Measurements from ENCODE around the gene CATSPERZ. TPM values are rescaled to one million over a fixed set of nuclear protein-coding genes. Genes with fewer than 3 reads are reported as not detected.

The CATSPERZ gene
- total RNA-seq, 8 experiments from 2014 or later, result 0.76 to 1.9 (median 1.2) TPM; not detected in 3

- no peak overlapping the region for H3K27ac ChIP-seq
- in situ Hi-C loops (cut with MboI; ENCODE audit: low pct_unique_long_range_greater_than_20kb in 2 of 9, low sequenced_read_pairs in 9 of 9, unreplicated experiment in 9 of 9), result no loop called here
- H3K4me3 ChIP-seq, result no peak overlapping the region
- ATAC-seq (replicated peaks in 6 of 8), result no peak
- WGBS, 10 experiments, result 79 to 100% (median 90%) methylated on average over 1 to 9 of the region's 33 CpGs; no CpG with 5 or more reads in 4 of the 10 experiments
- H3K4me1 ChIP-seq (replicated peaks in 1 of 2), result peaks cover 14 to 36% of the 10 kb centered on the region in 2 donors
Measured at GRCh38 chr11:64352099-64352994, 52.2 kb downstream of the CATSPERZ start.

GRCh38 chr11:64352995-64353714 lies 53.0 kb downstream of the CATSPERZ start:
- in situ Hi-C loops (cut with MboI; ENCODE audit: low pct_unique_long_range_greater_than_20kb in 2 of 9, low sequenced_read_pairs in 9 of 9, unreplicated experiment in 9 of 9), result no loop called here
- Histone ChIP-seq H3K4me1 (replicated peaks in 1 of 2) (peaks cover 22 to 41% of the 10 kb centered on the region in 2 donors), H3K27ac (no peak overlapping the region), H3K4me3 (no peak overlapping the region)
- ATAC-seq (replicated peaks in 6 of 8), result no peak
- WGBS, 10 experiments, result 60 to 94% (median 83%) methylated on average over 1 to 7 of the region's 34 CpGs; no CpG with 5 or more reads in 7 of the 10 experiments

- WGBS, 10 experiments, result 87% methylated on average over 3 of the region's 20 CpGs; no CpG with 5 or more reads in 9 of the 10 experiments
- no peak overlapping the region for H3K4me3 ChIP-seq
Measured at GRCh38 chr11:64353715-64354506, 53.8 kb downstream of the CATSPERZ start.

More at GRCh38 chr11:64353715-64354506, 53.8 kb downstream of the CATSPERZ start:
- peaks cover 22 to 40% of the 10 kb centered on the region in 2 donors for H3K4me1 ChIP-seq (replicated peaks in 1 of 2)
- no peak for ATAC-seq (replicated peaks in 6 of 8)
- in situ Hi-C loops (cut with MboI; ENCODE audit: low pct_unique_long_range_greater_than_20kb in 2 of 9, low sequenced_read_pairs in 9 of 9, unreplicated experiment in 9 of 9), result no loop called here
- H3K27ac ChIP-seq, result peak overlapping the region in 1 of 2 donors; percentile 18

Other genes with a start within 250 kb of the CATSPERZ start
- 10 to 100 TPM; 10.2 to 47.7 (median 16.6) TPM for gene MACROD1, start 134.2 kb upstream of the CATSPERZ start, total RNA-seq
- gene STIP1, start 114.2 kb upstream of the CATSPERZ start, total RNA-seq, result 100 to 1,000 TPM; 110 to 251 (median 163) TPM
- gene FERMT3, start 93.6 kb upstream of the CATSPERZ start, total RNA-seq, result 1 to 10 TPM in 7 of 8 experiments, under 1 TPM in 1; 0.63 to 3.2 (median 2.2) TPM
- gene TRPT1, start 74.2 kb upstream of the CATSPERZ start, total RNA-seq, result 10 to 100 TPM; 31.8 to 59.9 (median 35.5) TPM
- gene NUDT22, start 74.1 kb upstream of the CATSPERZ start, total RNA-seq, result 10 to 100 TPM; 17.3 to 65.4 (median 35.4) TPM
- 10 to 100 TPM; 13.2 to 51.7 (median 26.9) TPM for gene DNAJC4, start 69.8 kb upstream of the CATSPERZ start, total RNA-seq
- gene VEGFB, start 65.8 kb upstream of the CATSPERZ start, total RNA-seq, result 10 to 100 TPM; 21.2 to 72.8 (median 30.3) TPM
- 100 to 1,000 TPM in 3 of 8 experiments, 10 to 100 TPM in 5; 61.8 to 156 (median 85.0) TPM for gene FKBP2, start 59.3 kb upstream of the CATSPERZ start, total RNA-seq
- 100 to 1,000 TPM in 5 of 8 experiments, 10 to 100 TPM in 3; 81.6 to 289 (median 142) TPM for gene PPP1R14B, start 53.4 kb upstream of the CATSPERZ start, total RNA-seq
- gene PLCB3, start 48.8 kb upstream of the CATSPERZ start, total RNA-seq, result 10 to 100 TPM in 4 of 8 experiments, 1 to 10 TPM in 4; 5.6 to 29.5 (median 9.8) TPM
- gene BAD, start 15.7 kb upstream of the CATSPERZ start, total RNA-seq, result 100 to 1,000 TPM in 1 of 8 experiments, 10 to 100 TPM in 7; 38.6 to 119 (median 65.6) TPM
- 10 to 100 TPM; 18.9 to 37.6 (median 22.5) TPM for gene GPR137, start 14.5 kb upstream of the CATSPERZ start, total RNA-seq
- under 1 TPM in 5 of 8 experiments, not detected in 3; 0.25 to 0.78 (median 0.61) TPM for gene KCNK4, start 9.1 kb upstream of the CATSPERZ start, total RNA-seq
- gene ESRRA, start 5.2 kb downstream of the CATSPERZ start, total RNA-seq, result 10 to 100 TPM in 7 of 8 experiments, 1 to 10 TPM in 1; 9.3 to 75.7 (median 19.1) TPM
- gene TRMT112, start 17.2 kb downstream of the CATSPERZ start, total RNA-seq, result 100 to 1,000 TPM; 169 to 349 (median 254) TPM
- 100 to 1,000 TPM; 218 to 801 (median 352) TPM for gene PRDX5, start 17.8 kb downstream of the CATSPERZ start, total RNA-seq
- 1 to 10 TPM in 7 of 8 experiments, under 1 TPM in 1; 0.90 to 8.6 (median 3.0) TPM for gene CCDC88B, start 39.8 kb downstream of the CATSPERZ start, total RNA-seq
- gene RPS6KA4, start 58.8 kb downstream of the CATSPERZ start, total RNA-seq, result 10 to 100 TPM in 4 of 8 experiments, 1 to 10 TPM in 4; 5.0 to 48.1 (median 12.3) TPM